ENCODE measurements around the gene ZNF649.

DNA sequence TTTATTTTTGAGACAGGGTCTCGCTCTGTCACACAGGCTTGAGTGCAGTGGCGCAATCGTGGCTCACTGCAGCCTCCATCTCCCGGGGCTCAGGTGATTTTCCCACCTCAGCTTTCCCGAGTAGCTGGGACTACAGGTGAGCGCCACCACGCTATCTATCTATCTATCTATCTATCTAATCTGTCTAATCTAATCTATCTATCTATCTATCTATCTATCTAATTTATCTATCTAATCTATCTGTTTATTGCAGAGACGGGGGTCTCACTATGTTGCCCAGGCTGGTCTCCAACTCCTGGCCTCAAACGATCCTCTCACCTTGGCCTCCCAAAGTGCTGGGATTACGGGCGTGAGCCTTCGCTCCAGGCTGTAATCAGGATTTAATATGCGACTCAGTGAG is 23.0 kb upstream of the ZNF649 start:
- TF ChIP-seq EZH2 (IDR thresholded peaks at IDR 0.05; ENCODE audit: insufficient read depth, poor library complexity, severe bottlenecking): no peak
- TF ChIP-seq EZH2phosphoT487 (IDR thresholded peaks at IDR 0.05; ENCODE audit: insufficient read depth, low read depth): no peak
